ENCODE data around the gene SMYD5.
A peak's percentile ranks its signal among the peaks of the same experiment; 100 is the strongest.

The SMYD5 gene

GRCh38 chr2:73243884-73244570 is 30.0 kb downstream of the SMYD5 start:
- Mint-ChIP-seq H3K36me3 (ENCODE audit: low read depth) (peaks cover 69% of the 10 kb centered on the region), H3K9me3 (no peaks in the 10 kb centered on the region), H3K27me3 (no peaks in the 10 kb centered on the region), H3K4me3 (no peak overlapping the region), H3K27ac (peak overlapping the region; percentile 53), H3K4me1 (peaks cover 19% of the 10 kb centered on the region)
- ATAC-seq = no peak
- no peak for DNase-seq

DNA sequence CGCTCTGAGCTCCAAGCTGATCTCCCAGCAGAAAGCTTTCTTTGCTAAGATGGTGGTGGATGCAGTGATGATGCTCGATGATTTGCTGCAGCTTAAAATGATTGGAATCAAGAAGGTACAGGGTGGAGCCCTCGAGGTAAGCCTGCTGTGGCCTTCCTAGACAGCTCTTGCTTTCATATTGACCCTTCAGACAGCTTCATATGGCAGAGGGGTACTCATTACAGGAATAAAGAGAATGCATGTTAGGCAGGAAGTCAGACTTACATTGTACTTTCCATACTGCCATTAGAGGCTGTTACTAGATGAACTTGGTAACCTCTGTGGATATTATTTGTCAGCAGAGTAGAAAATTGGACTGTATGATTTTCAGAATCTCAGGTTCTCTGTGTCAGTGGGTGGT is 30.5 kb downstream of the SMYD5 start:
- H3K27me3 Mint-ChIP-seq = no peaks in the 10 kb centered on the region
- no peak overlapping the region for H3K4me3 Mint-ChIP-seq
- DNase-seq = no peak
- H3K36me3 Mint-ChIP-seq (ENCODE audit: low read depth) = peaks cover 70% of the 10 kb centered on the region
- no peak for ATAC-seq
- peak overlapping the region; percentile 53 for H3K27ac Mint-ChIP-seq
- H3K9me3 Mint-ChIP-seq = no peaks in the 10 kb centered on the region
- H3K4me1 Mint-ChIP-seq = peaks cover 14% of the 10 kb centered on the region

DNA sequence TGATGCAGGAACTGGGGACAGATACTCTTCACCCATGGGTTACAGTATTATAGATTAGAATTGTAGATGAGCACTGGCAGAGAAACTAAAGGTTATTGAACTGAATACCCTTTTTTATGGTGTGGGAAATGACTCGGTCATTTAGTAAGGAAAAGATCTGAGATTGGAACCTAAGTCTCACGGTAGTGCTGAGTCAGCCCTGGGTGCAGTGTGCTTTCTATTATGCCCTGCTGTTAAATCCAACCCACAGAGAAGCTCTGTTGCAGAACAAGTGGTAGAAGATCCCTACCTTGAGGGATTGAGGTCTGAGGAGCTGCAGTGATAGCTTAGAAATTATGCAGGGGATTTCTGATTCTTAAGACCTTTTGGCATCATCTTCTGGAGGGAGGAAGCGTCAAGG is 32.8 kb downstream of the SMYD5 start:
- no peak overlapping the region for H3K4me3 Mint-ChIP-seq
- peaks cover 9% of the 10 kb centered on the region for H3K4me1 Mint-ChIP-seq
- H3K27ac Mint-ChIP-seq = peak overlapping the region; percentile 16
- no peaks in the 10 kb centered on the region for H3K27me3 Mint-ChIP-seq
- peaks cover 70% of the 10 kb centered on the region for H3K36me3 Mint-ChIP-seq (ENCODE audit: low read depth)
- H3K9me3 Mint-ChIP-seq = no peaks in the 10 kb centered on the region
- DNase-seq = no peak
- no peak for ATAC-seq

GRCh38 chr2:73249636-73250035 is 35.6 kb downstream of the SMYD5 start:
- DNase-seq (no peak), ATAC-seq (no peak)
- no peaks in the 10 kb centered on the region for H3K9me3 Mint-ChIP-seq
- no peaks in the 10 kb centered on the region for H3K27me3 Mint-ChIP-seq
- no peak overlapping the region for H3K27ac Mint-ChIP-seq
- H3K36me3 Mint-ChIP-seq (ENCODE audit: low read depth) = peaks cover 74% of the 10 kb centered on the region
- no peak overlapping the region for H3K4me3 Mint-ChIP-seq
- H3K4me1 Mint-ChIP-seq = peaks cover 6% of the 10 kb centered on the region

DNA sequence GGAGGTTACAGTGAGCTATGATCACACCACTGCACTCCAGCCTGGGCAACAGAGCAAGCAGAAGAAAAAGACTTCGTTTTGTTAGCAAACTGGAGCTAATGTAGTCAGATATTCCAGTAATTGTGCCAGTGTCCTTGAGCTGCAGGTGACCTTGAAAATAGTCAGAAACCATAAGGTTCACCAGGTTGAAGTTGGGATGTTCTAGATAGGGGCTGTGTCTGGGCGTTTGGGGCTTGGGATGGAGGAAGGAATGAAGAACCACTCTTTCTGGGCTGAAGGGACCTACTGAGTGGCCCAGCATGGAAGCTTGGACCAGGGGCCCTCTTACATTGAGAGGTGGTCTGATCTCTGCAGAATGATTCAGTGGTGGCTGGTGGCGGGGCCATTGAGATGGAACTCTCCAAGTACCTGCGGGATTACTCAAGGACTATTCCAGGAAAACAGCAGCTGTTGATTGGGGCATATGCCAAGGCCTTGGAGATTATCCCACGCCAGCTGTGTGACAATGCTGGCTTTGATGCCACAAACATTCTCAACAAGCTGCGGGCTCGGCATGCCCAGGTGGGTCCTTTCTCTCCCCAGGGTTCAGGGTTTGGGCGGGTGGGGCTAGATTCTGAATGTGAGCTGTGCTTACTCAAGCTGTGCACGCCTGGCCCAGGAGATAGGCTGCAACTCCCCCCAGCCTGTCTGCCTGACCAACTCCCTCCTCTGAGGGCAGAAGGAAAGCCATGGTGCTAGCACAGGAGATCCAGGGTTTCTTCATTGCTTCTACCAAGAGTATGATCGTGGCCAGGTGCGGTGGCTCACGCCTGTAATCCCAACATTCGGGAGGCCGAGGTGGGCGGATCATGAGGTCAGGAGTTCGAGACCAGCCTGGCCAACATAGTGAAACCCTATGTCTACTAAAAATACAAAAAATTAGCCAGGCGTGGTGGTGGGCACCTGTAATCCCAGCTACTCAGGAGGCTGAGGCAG is 37.1 kb downstream of the SMYD5 start:
- DNase-seq = no peak
- peaks cover 66% of the 10 kb centered on the region for H3K36me3 Mint-ChIP-seq (ENCODE audit: low read depth)
- H3K4me1 Mint-ChIP-seq = peaks cover 3% of the 10 kb centered on the region
- no peaks in the 10 kb centered on the region for H3K27me3 Mint-ChIP-seq
- H3K4me3 Mint-ChIP-seq = no peak overlapping the region
- no peak for ATAC-seq
- H3K9me3 Mint-ChIP-seq = no peaks in the 10 kb centered on the region
- H3K27ac Mint-ChIP-seq = no peak overlapping the region

DNA sequence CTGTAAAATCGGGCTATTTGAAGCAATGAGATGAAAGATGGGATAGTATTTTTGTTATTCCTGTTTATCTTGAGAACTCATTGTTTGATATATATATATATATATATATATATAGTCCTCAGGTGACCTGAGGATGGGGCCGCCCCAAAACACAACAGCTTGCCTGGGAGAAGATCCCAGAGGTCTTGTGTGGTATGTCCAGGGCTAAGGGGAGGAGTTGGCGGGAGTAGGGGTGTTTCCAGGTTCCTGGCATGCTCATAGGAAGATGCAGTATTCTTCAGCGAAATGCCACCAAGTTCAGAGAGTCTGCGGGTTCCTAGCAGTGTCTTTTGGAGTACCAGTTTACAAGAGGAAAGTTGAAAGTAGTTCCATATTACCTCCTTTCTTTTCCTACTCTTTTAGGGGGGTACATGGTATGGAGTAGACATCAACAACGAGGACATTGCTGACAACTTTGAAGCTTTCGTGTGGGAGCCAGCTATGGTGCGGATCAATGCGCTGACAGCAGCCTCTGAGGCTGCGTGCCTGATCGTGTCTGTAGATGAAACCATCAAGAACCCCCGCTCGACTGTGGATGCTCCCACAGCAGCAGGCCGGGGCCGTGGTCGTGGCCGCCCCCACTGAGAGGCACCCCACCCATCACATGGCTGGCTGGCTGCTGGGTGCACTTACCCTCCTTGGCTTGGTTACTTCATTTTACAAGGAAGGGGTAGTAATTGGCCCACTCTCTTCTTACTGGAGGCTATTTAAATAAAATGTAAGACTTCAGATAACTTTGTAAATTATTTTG is 38.4 kb downstream of the SMYD5 start:
- H3K27me3 Mint-ChIP-seq = no peaks in the 10 kb centered on the region
- DNase-seq (no peak), ATAC-seq (no peak)
- no peaks in the 10 kb centered on the region for H3K9me3 Mint-ChIP-seq
- H3K27ac Mint-ChIP-seq = no peak overlapping the region
- no peak overlapping the region for H3K4me3 Mint-ChIP-seq
- H3K4me1 Mint-ChIP-seq = no peaks in the 10 kb centered on the region
- H3K36me3 Mint-ChIP-seq (ENCODE audit: low read depth) = peaks cover 53% of the 10 kb centered on the region

- H3K4me3 Mint-ChIP-seq = no peak overlapping the region
- ATAC-seq (no peak), DNase-seq (no peak)
- H3K36me3 Mint-ChIP-seq (ENCODE audit: low read depth) = peaks cover 47% of the 10 kb centered on the region
- peak overlapping the region; percentile 18 for H3K27ac Mint-ChIP-seq
- no peaks in the 10 kb centered on the region for H3K4me1 Mint-ChIP-seq
- H3K27me3 Mint-ChIP-seq = no peaks in the 10 kb centered on the region
- H3K9me3 Mint-ChIP-seq = no peaks in the 10 kb centered on the region
These were observed 39.4 kb downstream of the SMYD5 start for GRCh38 chr2:73253400-73253799.

DNA sequence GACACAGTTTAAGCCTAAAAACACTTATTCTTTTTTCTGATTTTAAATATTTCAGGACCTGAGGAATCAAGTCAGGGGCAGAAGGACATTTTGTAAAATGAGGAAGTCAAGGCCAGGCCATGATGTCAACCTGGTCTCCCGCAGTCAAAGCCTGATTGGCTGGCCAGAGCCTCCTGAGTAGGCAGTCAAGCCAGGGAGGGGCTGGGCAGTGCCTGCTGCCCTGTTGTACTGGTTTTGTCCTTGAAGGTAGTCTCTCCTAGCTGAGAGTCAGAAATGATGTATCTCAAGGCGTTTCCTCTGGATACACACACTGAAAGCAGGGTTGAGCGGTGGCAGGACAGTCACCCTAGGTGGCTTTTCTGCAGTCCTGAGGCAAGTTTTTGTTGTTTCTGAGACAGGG is 39.9 kb downstream of the SMYD5 start:
- Mint-ChIP-seq H3K27ac (no peak overlapping the region), H3K9me3 (no peaks in the 10 kb centered on the region), H3K4me1 (no peaks in the 10 kb centered on the region), H3K27me3 (no peaks in the 10 kb centered on the region), H3K4me3 (no peak overlapping the region), H3K36me3 (ENCODE audit: low read depth) (peaks cover 46% of the 10 kb centered on the region)
- ATAC-seq (no peak), DNase-seq (no peak)

GRCh38 chr2:73254343-73255006 is 40.4 kb downstream of the SMYD5 start:
- H3K9me3 Mint-ChIP-seq = no peaks in the 10 kb centered on the region
- peak overlapping the region; percentile 60 for H3K27ac Mint-ChIP-seq

DNA sequence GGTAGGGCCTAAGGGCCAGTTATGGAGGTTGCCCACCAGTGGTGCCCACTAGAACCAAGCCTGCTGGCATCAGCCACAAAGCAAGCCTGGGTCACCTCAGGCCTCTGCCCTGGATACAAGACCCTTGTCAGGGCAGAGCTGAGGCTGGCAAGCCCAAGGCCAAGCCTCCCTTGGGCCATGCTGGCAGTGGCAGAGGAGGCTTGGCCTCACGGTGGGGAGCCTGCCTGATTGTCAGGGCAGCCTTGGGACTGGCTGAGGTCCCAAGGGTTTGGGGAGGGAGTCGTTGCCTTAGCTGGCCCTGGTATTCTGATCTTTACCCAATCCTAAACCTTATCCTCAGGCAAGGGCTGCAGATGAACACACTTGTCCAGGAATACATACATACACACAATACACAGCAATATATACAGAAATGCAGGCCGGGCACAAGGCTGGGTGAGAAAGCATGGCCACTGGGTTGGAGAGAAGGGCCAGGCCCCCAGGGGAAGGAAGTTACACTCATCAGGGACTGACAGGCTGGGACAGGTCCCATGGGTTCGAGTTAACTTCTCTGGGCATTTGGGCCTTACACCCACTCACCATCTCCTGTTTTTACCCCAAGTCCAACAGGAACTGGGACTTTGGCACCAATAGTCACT is 41.1 kb downstream of the SMYD5 start:
- Mint-ChIP-seq H3K9me3 (no peaks in the 10 kb centered on the region), H3K4me3 (no peak overlapping the region), H3K4me1 (no peaks in the 10 kb centered on the region), H3K27ac (no peak overlapping the region), H3K36me3 (ENCODE audit: low read depth) (peaks cover 37% of the 10 kb centered on the region), H3K27me3 (no peaks in the 10 kb centered on the region)
- ATAC-seq (peak; percentile 14), DNase-seq (no peak)

More at GRCh38 chr2:73254343-73255006, 40.4 kb downstream of the SMYD5 start:
- peaks cover 43% of the 10 kb centered on the region for H3K36me3 Mint-ChIP-seq (ENCODE audit: low read depth)
- ATAC-seq (no peak), DNase-seq (no peak)
- no peak overlapping the region for H3K4me3 Mint-ChIP-seq
- no peaks in the 10 kb centered on the region for H3K27me3 Mint-ChIP-seq
- no peaks in the 10 kb centered on the region for H3K4me1 Mint-ChIP-seq

DNA sequence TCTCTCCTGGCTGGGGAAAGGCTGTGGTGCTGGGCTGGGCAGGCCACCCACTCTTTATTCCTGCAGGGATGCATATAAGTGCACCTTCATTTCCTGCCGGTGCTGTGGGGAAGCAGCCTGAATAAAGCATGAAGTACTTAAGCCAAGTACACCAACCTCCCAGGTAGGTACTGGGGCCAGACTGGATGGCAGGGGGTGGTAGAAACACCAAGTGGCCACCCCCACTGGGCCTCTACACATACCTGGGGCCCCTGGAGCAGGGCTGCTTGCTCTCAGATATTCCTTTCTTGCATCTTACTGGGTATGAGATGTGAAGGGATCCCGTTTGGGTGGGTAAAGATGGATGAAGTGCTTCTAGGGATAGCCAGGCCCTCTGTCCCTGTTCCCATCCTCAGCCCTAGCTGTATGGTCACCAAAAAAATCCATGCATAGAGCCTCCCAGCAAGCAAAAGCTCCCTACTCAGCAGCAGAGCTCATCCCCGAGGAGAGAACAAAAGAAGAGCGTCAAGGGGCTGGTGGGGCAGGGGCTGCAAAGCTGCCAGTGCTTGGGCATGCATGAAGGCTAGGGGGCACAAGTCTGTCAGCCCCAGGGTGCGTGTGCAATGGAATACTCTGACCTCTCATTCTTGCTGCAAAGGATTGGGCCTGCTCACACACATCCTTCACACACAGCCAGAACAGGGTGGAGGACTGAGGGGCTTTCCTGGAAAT is 42.0 kb downstream of the SMYD5 start:
- no peaks in the 10 kb centered on the region for H3K27me3 Mint-ChIP-seq
- peaks cover 27% of the 10 kb centered on the region for H3K36me3 Mint-ChIP-seq (ENCODE audit: low read depth)
- no peaks in the 10 kb centered on the region for H3K4me1 Mint-ChIP-seq
- DNase-seq (no peak), ATAC-seq (no peak)
- H3K4me3 Mint-ChIP-seq = no peak overlapping the region
- no peaks in the 10 kb centered on the region for H3K9me3 Mint-ChIP-seq
- H3K27ac Mint-ChIP-seq = no peak overlapping the region

GRCh38 chr2:73256618-73256922 is 42.5 kb downstream of the SMYD5 start:
- no peaks in the 10 kb centered on the region for H3K27me3 Mint-ChIP-seq
- no peak overlapping the region for H3K4me3 Mint-ChIP-seq
- H3K27ac Mint-ChIP-seq = no peak overlapping the region
- H3K4me1 Mint-ChIP-seq = no peaks in the 10 kb centered on the region
- no peak for ATAC-seq
- DNase-seq = no peak
- H3K9me3 Mint-ChIP-seq = no peaks in the 10 kb centered on the region
- peaks cover 26% of the 10 kb centered on the region for H3K36me3 Mint-ChIP-seq (ENCODE audit: low read depth)

DNA sequence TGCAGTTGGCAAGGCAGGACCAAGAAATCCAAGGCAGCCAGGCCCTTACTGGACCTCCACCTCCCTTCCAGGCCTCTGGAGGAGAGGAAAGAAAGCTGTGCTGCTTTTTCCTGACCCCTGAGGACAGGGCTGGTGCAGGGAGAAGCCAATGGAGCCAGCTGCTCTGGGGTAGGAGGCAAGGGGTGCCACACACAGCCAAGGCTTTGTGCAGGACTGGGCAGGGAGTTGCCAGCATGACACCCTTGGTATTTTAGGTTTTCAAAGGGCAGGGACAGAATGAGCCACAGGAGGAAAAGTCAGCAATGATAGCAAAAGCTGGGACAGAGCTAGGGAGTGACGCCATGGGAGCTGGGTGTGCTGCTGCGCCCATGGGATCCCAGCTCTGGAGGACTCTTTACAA is 43.0 kb downstream of the SMYD5 start:
- DNase-seq = no peak
- peaks cover 24% of the 10 kb centered on the region for H3K36me3 Mint-ChIP-seq (ENCODE audit: low read depth)
- H3K4me1 Mint-ChIP-seq = no peaks in the 10 kb centered on the region
- H3K27me3 Mint-ChIP-seq = no peaks in the 10 kb centered on the region
- H3K4me3 Mint-ChIP-seq = no peak overlapping the region
- H3K9me3 Mint-ChIP-seq = no peaks in the 10 kb centered on the region
- no peak overlapping the region for H3K27ac Mint-ChIP-seq
- no peak for ATAC-seq
